HG03521 (cell line): ENCODE measurements around the gene SLC25A33.

Experiments used
- ATAC-seq: cut with Tn5 transposase; IDR thresholded peaks from one replicate; pipeline ENCODE4 v1.9.1; 2021; ENCODE audit warnings: mild to moderate bottlenecking, moderate library complexity; ENCODE audit not compliant: unreplicated experiment

SLC25A33 gene

GRCh38 chr1:9599741-9600140, 60.5 kb downstream of the SLC25A33 start:
- ATAC-seq, result no peak

- ATAC-seq, result no peak
These were observed 61.9 kb downstream of the SLC25A33 start for GRCh38 chr1:9600861-9601834.

GRCh38 chr1:9601942-9602793, 62.9 kb downstream of the SLC25A33 start:
- no peak for ATAC-seq

- no peak for ATAC-seq
These were observed 63.5 kb downstream of the SLC25A33 start for GRCh38 chr1:9602794-9603167.

- no peak for ATAC-seq
These were observed 64.0 kb downstream of the SLC25A33 start for GRCh38 chr1:9603307-9603706.

GRCh38 chr1:9603766-9604753, 64.8 kb downstream of the SLC25A33 start:
- no peak for ATAC-seq

GRCh38 chr1:9604836-9605235, 65.6 kb downstream of the SLC25A33 start:
- no peak for ATAC-seq

GRCh38 chr1:9605946-9606455, 66.7 kb downstream of the SLC25A33 start:
- ATAC-seq, result no peak

GRCh38 chr1:9606458-9606857, 67.2 kb downstream of the SLC25A33 start:
- no peak for ATAC-seq

- ATAC-seq, result no peak
These were observed 67.7 kb downstream of the SLC25A33 start for GRCh38 chr1:9606948-9607347.

- ATAC-seq, result no peak
These were observed 68.1 kb downstream of the SLC25A33 start for GRCh38 chr1:9607352-9607751.

GRCh38 chr1:9609998-9610397, 70.7 kb downstream of the SLC25A33 start:
- ATAC-seq, result no peak

- no peak for ATAC-seq
These were observed 71.3 kb downstream of the SLC25A33 start for GRCh38 chr1:9610548-9610947.

- no peak for ATAC-seq
These were observed 72.5 kb downstream of the SLC25A33 start for GRCh38 chr1:9611716-9612115.

GRCh38 chr1:9612162-9612845, 73.0 kb downstream of the SLC25A33 start:
- ATAC-seq, result no peak

- no peak for ATAC-seq
These were observed 73.8 kb downstream of the SLC25A33 start for GRCh38 chr1:9612871-9613624.

- no peak for ATAC-seq
These were observed 74.5 kb downstream of the SLC25A33 start for GRCh38 chr1:9613625-9614299.

GRCh38 chr1:9615316-9616063, 76.2 kb downstream of the SLC25A33 start:
- no peak for ATAC-seq
